ENCODE results near the gene USP6NL. TPM values are rescaled to one million over a fixed set of nuclear protein-coding genes. Genes with fewer than 3 reads are reported as not detected.
A peak's percentile ranks its signal among the peaks of the same experiment; 100 is the strongest.

Gene USP6NL
- total RNA-seq, 1 donor from 2014 or later, result 64.5 TPM

- TF ChIP-seq CTCF (IDR thresholded peaks at IDR 0.05), result no peak
- Mint-ChIP-seq H3K4me1 (peaks cover 18% of the 10 kb centered on the region), H3K27me3 (no peaks in the 10 kb centered on the region), H3K4me3 (no peak overlapping the region), H3K9me3 (no peaks in the 10 kb centered on the region), H3K36me3 (ENCODE audit: low read depth) (peaks cover 60% of the 10 kb centered on the region), H3K27ac (no peak overlapping the region)
- intact Hi-C loops (cut with micrococcal nuclease), result loop anchor here (5.0 to 10.0 kb wide), 3 partner anchors 137 to 455 kb away; partner anchors contain the start of gene CELF2
- ChIA-PET CTCF (no interaction called here), POLR2A (no interaction called here)
- DNase-seq (no peak), ATAC-seq (ENCODE audit: low read depth) (no peak)
Observed at GRCh38 chr10:11469575-11470391, 141.7 kb downstream of the USP6NL start.

- peak overlapping the region; percentile 10 for H3K27ac Mint-ChIP-seq
- DNase-seq, result no peak
- ATAC-seq (ENCODE audit: low read depth), result no peak
- no peaks in the 10 kb centered on the region for H3K9me3 Mint-ChIP-seq
- ChIA-PET POLR2A (no interaction called here), CTCF (no interaction called here)
- TF ChIP-seq CTCF (IDR thresholded peaks at IDR 0.05), result no peak
- peaks cover 64% of the 10 kb centered on the region for H3K36me3 Mint-ChIP-seq (ENCODE audit: low read depth)
- no peaks in the 10 kb centered on the region for H3K27me3 Mint-ChIP-seq
- peaks cover 18% of the 10 kb centered on the region for H3K4me1 Mint-ChIP-seq
- H3K4me3 Mint-ChIP-seq, result no peak overlapping the region
- intact Hi-C loops (cut with micrococcal nuclease), result no loop called here
Observed at GRCh38 chr10:11468126-11468742, 143.2 kb downstream of the USP6NL start.

- TF ChIP-seq CTCF (IDR thresholded peaks at IDR 0.05), result no peak
- H3K36me3 Mint-ChIP-seq (ENCODE audit: low read depth), result peaks cover 75% of the 10 kb centered on the region
- ChIA-PET POLR2A (no interaction called here), CTCF (interaction anchor here (1.5 kb wide), 1 partner anchor 292 kb away, joined by 4 read pairs; no protein-coding TSS in a partner anchor)
- intact Hi-C loops (cut with micrococcal nuclease), result no loop called here
- H3K27ac Mint-ChIP-seq, result peak overlapping the region; percentile 53
- ATAC-seq (ENCODE audit: low read depth), result no peak
- H3K4me3 Mint-ChIP-seq, result no peak overlapping the region
- H3K27me3 Mint-ChIP-seq, result no peaks in the 10 kb centered on the region
- no peak for DNase-seq
- peaks cover 16% of the 10 kb centered on the region for H3K4me1 Mint-ChIP-seq
- H3K9me3 Mint-ChIP-seq, result no peaks in the 10 kb centered on the region
Observed at GRCh38 chr10:11465406-11465805, 146.0 kb downstream of the USP6NL start.

GRCh38 chr10:11463111-11463510, 148.3 kb downstream of the USP6NL start:
- Mint-ChIP-seq H3K36me3 (ENCODE audit: low read depth) (peaks cover 72% of the 10 kb centered on the region), H3K4me3 (no peak overlapping the region), H3K9me3 (no peaks in the 10 kb centered on the region), H3K4me1 (peaks cover 12% of the 10 kb centered on the region), H3K27ac (no peak overlapping the region), H3K27me3 (no peaks in the 10 kb centered on the region)
- no peak for TF ChIP-seq CTCF (IDR thresholded peaks at IDR 0.05)
- ATAC-seq (ENCODE audit: low read depth) (no peak), DNase-seq (no peak)
- intact Hi-C loops (cut with micrococcal nuclease), result no loop called here
- CTCF ChIA-PET, result no interaction called here
- POLR2A ChIA-PET, result no interaction called here

GRCh38 chr10:11462071-11462470, 149.4 kb downstream of the USP6NL start:
- ATAC-seq (ENCODE audit: low read depth), result no peak
- intact Hi-C loops (cut with micrococcal nuclease), result no loop called here
- Mint-ChIP-seq H3K36me3 (ENCODE audit: low read depth) (peaks cover 75% of the 10 kb centered on the region), H3K4me3 (no peak overlapping the region), H3K27ac (no peak overlapping the region), H3K27me3 (no peaks in the 10 kb centered on the region), H3K9me3 (no peaks in the 10 kb centered on the region), H3K4me1 (peaks cover 8% of the 10 kb centered on the region)
- DNase-seq, result no peak
- TF ChIP-seq CTCF (IDR thresholded peaks at IDR 0.05), result no peak
- POLR2A ChIA-PET, result no interaction called here
- CTCF ChIA-PET, result interaction anchor here (0.6 kb wide), 1 partner anchor 734 kb away, joined by 3 read pairs; the partner anchor contains the start of genes CDC123 and NUDT5

Measured in activated B cell treated with CpG ODN at 0.5 μM for 24 hours (primary cell).